Measurements from ENCODE around the gene STAP2. TPM values are rescaled to one million over a fixed set of nuclear protein-coding genes. Genes with fewer than 3 reads are reported as not detected.

The STAP2 gene
- total RNA-seq, 1 donor from 2014 or later, result 83.2 TPM

DNA sequence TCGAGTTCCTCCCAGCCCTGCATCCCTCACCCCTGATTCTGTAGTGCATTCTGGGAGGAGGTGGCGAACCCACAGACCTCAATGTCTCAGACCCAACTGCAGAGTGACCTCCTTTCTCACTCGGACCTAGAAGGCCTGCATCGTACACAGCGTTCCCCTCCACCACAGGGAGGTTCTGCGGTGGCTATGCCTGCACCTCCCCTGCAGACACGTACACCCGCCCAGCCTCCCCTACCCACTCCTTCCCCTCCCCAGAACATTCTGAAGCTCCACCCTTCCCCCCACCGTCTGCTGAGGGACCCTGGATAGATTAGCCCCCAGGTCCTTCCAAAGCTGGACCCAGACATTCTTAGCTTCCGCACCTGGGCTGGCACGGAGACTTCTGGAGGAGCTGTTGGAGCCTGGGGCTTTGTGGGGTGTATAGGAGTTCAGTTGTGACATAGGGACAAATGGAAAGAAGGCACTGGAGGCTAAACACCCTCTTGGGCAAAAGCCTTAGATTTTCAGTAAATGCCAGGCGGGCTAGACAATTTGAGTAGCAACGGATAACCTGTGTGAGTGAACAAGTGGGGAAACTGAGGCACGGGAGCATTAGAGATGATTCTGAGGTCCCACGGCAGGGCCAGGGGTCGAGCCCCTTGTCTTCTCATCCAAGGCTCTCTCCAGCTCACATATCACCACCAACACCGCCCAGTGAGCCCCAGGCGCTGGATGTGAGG is 34.6 kb downstream of the STAP2 start:
- DNase-seq (ENCODE audit: low read depth) (no peak), FAIRE-seq (peak; percentile 23)
- Histone ChIP-seq H3K27me3 (ENCODE audit: control insufficient read depth, insufficient read depth, low read length) (no peaks in the 10 kb centered on the region), H3K36me3 (ENCODE audit: control insufficient read depth, insufficient read depth, low read length) (no peaks in the 10 kb centered on the region), H3K4me3 (ENCODE audit: low read depth, low read length) (no peak overlapping the region)
- TF ChIP-seq, protein P1, sequence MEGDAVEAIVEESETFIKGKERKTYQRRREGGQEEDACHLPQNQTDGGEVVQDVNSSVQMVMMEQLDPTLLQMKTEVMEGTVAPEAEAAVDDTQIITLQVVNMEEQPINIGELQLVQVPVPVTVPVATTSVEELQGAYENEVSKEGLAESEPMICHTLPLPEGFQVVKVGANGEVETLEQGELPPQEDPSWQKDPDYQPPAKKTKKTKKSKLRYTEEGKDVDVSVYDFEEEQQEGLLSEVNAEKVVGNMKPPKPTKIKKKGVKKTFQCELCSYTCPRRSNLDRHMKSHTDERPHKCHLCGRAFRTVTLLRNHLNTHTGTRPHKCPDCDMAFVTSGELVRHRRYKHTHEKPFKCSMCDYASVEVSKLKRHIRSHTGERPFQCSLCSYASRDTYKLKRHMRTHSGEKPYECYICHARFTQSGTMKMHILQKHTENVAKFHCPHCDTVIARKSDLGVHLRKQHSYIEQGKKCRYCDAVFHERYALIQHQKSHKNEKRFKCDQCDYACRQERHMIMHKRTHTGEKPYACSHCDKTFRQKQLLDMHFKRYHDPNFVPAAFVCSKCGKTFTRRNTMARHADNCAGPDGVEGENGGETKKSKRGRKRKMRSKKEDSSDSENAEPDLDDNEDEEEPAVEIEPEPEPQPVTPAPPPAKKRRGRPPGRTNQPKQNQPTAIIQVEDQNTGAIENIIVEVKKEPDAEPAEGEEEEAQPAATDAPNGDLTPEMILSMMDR (IDR thresholded peaks at IDR 0.05; ENCODE audit: insufficient read depth, low read length, severe bottlenecking), result no peak

DNA sequence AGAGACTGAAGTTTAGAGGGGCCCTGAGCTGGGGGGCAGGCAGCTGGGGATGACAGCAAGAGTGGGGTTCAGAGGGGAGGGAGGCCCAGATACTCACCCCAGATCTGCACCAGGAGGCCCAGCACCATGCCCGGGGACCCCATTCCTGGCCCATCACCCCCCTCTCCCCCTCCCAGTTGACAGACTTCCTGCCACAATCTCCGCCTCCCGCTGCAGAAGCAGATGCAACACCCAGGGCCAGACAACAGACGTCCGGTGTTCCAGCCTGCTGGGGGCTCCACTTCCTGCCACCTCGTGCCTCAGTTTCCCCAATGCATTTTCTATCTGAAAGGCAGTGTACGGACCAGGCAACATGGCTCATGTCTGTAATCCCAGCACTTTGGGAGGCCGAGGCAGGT is 36.4 kb downstream of the STAP2 start, which contains the start of gene TMIGD2:
Gene TMIGD2, minus strand, starts transcription at position 147 of the 398 bp plus-strand sequence. Its CDS starts 4 bp downstream, at position 143.
- FAIRE-seq (no peak), DNase-seq (ENCODE audit: low read depth) (no peak)
- Histone ChIP-seq H3K36me3 (ENCODE audit: control insufficient read depth, insufficient read depth, low read length) (no peaks in the 10 kb centered on the region), H3K4me3 (ENCODE audit: low read depth, low read length) (no peak within 1 kb of the TSS), H3K27me3 (ENCODE audit: control insufficient read depth, insufficient read depth, low read length) (no peaks in the 10 kb centered on the region)
- TF ChIP-seq, protein P1 (IDR thresholded peaks at IDR 0.05; ENCODE audit: insufficient read depth, low read length, severe bottlenecking), result no peak

DNA sequence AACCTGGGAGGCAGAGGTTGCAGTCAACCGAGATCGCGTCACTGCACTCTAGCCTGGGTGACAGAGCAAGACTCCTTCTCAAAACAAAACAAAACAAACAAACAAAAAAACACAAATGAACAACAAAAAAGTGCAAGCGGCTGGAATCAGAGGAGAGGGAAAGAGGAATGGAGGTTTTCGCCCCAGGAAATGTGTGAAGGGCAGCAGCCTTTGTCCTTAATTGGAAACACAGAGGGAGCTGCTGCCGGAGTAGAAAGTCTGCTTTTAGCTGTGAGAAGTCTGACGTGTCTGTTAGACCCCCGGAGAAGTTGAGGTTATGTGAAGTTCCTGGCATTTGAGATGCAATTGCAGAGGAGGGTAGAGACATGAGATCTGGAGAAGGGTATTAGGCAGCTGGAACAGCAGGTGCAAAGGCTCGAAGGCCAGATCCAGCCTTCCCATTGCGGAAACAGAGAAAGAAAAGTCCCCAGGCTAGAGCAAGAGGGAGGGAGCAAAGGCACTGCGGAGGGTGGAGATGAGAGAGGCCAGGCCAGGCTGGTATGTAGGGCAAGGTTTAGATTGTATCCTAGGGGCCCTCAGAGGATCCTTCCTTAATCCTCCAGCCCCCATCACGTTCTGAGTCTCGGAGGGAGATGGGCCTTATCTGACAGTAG is 36.9 kb downstream of the STAP2 start:
- H3K4me3 ChIP-seq (ENCODE audit: low read depth, low read length), result no peak overlapping the region
- TF ChIP-seq, protein P1 (IDR thresholded peaks at IDR 0.05; ENCODE audit: insufficient read depth, low read length, severe bottlenecking), result no peak
- no peaks in the 10 kb centered on the region for H3K27me3 ChIP-seq (ENCODE audit: control insufficient read depth, insufficient read depth, low read length)
- FAIRE-seq, result no peak
- H3K36me3 ChIP-seq (ENCODE audit: control insufficient read depth, insufficient read depth, low read length), result no peaks in the 10 kb centered on the region
- DNase-seq (ENCODE audit: low read depth), result no peak

DNA sequence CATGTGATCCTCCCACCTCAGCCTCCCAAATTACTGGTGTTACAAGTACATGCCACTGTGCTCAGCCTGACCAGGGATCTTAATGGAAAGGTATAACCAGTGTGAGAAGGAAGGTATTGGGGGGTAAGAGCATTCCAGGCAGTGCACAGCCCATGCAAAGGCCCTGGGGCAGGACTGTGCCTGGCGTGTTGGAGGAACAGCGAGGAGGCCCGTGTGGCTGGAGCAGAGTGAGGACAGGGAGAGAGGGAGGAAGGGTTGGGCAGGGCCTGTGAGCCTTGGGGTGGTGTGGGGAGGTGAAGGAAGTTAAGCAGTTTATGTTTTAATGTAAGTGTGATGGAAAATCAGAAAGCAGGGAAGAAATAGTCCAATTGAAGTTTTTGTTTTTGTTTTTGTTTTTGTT is 38.0 kb downstream of the STAP2 start:
- TF ChIP-seq, protein P1 (IDR thresholded peaks at IDR 0.05; ENCODE audit: insufficient read depth, low read length, severe bottlenecking), result no peak
- DNase-seq (ENCODE audit: low read depth), result no peak
- no peaks in the 10 kb centered on the region for H3K36me3 ChIP-seq (ENCODE audit: control insufficient read depth, insufficient read depth, low read length)
- peaks cover 1% of the 10 kb centered on the region for H3K27me3 ChIP-seq (ENCODE audit: control insufficient read depth, insufficient read depth, low read length)
- no peak overlapping the region for H3K4me3 ChIP-seq (ENCODE audit: low read depth, low read length)
- FAIRE-seq, result no peak

DNA sequence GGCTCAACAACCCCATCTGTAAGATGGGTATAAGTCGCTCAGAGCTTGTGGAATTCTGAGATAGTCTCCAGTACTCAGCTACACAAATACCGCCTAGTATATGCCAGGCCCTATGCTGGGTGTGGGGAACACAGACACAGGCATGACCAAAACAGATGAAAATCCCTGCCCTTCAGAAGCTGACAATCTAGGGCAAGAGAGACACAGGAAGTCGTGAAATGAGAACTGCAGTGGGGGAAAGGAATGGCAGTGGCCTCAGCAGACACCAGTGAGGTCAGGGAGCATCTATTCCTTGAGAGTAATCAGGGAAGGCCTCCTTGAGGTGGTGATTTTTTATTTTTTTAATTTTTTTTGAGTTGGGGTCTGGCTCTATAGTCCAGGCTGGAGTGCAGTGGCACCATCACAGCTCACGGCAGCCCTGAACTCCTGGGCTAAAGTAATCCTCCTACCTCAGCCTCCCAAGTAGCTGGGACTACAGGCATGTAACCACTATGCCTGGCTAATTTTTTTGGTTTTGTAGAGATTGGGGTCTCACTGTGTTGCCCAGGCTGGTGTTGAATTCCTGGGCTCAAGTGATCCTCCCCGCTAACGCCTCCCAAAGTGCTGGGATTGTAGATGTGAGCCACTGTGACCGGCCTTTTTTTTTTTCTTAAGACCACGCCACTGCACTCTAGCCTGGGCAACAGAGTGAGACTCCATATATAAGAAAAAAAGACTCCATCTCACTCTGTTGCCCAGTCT is 39.6 kb downstream of the STAP2 start:
- Histone ChIP-seq H3K36me3 (ENCODE audit: control insufficient read depth, insufficient read depth, low read length) (no peaks in the 10 kb centered on the region), H3K4me3 (ENCODE audit: low read depth, low read length) (no peak overlapping the region), H3K27me3 (ENCODE audit: control insufficient read depth, insufficient read depth, low read length) (peaks cover 1% of the 10 kb centered on the region)
- no peak for DNase-seq (ENCODE audit: low read depth)
- TF ChIP-seq, protein P1 (IDR thresholded peaks at IDR 0.05; ENCODE audit: insufficient read depth, low read length, severe bottlenecking), result no peak
- FAIRE-seq, result no peak
